Activated CD8-positive, alpha-beta memory T cell treated with anti-CD3 and anti-CD28 coated beads, Interleukin-2, amount 50 U/mL, for 24 hours (primary cell): ENCODE data around the gene ZNF76.

ENCODE experiments used
- DNase-seq: peaks from one replicate; pipeline ENCODE4 v3.0.0-alpha.2; 2020; ENCODE audit errors: extremely low read depth

Gene ZNF76

DNA sequence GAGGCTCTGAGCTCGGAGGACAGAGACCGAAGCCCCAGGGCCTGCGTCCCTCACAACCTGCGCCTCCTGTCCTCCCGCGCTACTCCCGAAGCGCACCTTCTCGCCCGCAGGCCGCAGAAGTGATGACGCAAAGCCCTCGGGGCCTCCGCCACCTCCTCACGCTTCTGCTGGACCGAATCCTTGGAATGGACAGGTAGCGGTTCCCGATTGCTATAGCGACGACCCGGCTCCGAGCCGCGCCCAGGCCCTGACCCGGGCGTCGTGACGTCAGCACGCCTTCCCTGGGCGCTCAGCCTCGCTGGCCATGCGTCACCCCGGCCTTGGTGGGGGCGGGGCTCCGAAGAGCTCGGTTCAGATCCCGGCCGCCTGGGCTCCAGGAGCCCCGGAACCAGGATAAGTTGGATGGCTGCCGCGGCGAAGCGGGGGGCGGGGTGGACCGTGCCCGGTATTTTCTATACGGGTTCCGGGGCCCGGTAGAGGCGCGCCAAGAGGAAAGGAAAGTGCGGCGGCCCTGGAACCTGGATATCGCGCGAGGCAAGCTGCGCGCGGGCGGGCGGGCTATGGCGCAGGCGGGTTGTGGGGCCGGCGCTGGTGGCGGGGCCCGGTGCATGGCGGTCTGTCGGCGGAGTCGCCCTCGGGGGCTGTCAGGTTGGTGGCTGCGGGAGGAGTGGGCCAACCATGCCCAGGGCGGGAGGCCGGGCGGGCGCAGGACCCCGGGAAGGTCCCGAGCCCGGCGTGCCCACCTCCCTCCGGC is at the start of gene ZNF76:
Gene ZNF76 (plus strand): TSS at position 542 of the 754 bp plus-strand sequence. CDS start 21,417 bp downstream, outside the sequence.
- DNase-seq, result peak; percentile 69

DNA sequence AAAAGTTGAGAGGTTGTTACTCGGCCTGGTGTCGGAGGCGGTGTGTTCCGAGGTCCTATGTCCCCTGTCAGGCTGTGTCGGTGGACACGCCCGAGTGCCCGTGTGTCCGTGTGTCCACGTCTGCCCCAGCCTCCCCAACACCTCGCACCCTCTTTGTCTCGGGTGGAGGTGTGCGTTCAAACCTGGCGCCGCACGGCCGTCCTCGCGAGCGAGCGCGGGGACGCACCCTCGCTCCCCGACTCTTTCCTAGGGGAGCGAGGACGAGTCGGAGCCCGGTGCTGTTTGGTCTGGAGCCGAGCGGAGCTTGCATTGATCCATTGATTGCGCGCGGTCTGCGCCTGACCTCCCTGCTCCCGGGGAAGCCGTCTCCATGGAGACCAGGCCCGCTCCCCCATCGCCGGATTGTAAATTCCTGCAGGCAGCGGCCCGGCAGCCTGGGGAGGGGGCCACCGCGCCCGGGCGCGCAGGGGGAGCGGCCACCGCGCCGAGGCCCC is 46.2 kb upstream of the ZNF76 start:
- DNase-seq, result no peak

DNA sequence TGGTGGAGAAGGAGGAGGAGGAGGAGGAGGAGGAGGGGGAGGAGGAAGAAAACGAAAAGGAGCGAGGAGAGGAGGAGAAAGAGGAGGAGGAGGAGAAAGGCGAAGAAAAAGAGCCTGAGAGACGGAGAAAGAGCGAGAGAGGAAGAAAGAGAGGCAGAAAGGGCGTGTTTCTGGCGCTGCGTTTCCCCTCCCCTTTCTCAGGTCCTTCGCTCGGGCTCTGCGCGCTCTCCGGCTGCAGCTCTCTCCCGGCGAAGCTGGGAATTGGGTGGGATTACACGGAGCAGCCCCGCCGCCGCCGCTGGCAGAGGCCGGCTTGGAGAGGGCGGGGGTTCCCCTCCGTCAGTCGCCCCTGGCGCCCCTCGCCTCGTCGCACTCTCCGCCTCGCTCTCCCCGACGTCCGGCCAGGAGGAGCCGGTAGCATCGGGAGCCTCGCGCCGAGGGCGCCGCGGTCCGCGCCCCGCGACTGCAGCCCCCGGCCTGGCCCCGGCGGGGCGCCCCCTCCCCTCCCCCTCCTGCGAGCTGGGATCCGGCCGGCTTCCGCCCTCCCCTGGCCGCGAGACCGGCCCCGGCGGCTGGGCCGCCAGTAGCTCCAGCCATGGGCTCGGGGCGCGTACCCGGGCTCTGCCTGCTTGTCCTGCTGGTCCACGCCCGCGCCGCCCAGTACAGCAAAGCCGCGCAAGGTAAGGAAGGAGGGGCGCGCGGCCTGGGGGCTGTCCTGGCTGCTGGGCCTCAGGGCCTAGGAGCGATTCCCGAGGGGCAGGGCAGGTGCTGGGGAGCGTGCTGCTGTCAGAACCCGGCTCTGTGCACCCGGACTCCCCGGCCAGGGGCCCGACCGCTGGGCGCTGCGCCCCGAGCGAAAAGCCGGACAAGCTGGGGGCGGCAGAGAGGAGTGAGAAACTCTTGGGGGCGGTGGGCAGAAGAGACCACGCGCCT is 45.4 kb upstream of the ZNF76 start, which contains the start of gene SCUBE3:
Gene SCUBE3 (plus strand): TSS at position 133 of the 933 bp plus-strand sequence. CDS start 463 bp downstream, at position 596.
- no peak for DNase-seq

DNA sequence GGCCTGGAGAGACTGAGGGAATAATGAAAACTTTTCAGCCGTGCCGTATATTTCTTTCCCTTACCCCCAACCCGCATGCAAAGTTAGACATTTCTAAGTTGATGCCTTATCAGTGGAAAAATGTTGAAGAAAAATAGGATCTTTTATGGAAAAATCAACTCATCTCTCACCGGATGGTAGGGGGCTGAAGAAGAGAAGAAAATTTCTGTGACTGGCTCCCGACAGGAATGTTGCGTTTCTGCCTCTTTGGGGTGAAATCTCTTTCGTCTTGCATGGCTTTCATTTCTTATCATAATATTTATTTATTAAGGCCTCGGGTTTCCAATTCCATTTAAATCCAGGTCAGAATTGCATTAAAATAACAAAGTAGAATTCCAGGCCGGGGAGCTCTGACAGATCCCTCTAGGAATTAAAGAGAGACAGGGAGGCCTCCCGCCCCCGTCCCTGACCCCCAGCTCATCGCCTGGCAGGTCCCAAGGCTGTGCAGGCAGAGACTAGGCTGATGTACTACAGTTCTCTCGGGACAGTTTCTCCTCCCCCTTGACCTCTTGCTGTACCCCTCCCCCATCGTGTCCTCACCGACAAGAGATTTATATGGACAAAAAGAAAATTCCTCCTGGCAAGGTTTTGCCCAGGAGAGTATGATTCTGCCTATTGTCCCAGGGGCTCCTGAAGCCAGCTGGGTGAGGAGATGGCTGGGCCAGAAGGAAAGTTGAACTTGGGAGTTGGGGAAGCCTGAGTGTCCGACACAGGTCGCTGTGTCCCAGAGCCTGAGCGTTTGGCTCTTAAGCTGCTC is 44.5 kb upstream of the ZNF76 start:
- no peak for DNase-seq

DNA sequence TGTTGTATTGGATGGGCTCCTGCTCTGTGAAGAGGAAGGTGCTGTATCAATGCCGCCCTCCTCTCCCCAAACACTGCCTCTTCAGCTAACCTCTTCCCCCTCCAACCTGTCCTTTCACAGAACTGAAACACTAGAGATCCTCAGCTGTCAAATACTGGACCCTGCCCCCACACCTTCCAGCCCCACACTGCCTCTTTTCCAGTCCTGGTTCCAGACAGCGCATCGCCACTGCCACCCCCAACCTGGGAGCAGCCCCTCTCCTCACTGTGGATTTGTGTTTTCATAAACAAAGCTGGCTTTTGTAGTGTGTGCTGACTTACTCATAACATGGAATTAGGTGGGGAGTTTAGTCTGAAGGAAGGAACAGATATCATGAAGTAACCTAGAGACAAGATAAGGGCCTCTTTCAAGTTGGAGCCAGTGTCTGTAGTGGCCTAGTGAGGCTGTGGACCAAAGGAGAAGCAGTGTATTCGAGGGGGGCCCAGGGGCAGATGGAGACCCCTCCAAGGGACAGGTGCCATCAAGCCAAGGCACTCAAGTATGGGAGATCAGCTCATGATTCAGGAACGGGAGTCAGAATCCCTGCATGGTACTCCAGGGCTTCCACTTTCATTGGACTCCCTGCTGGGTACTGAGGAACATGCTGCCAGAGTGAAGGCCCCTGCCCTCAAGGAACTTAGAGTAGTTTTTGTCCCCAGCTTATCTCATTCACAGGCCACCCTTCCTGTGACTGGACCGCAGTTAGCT is 43.7 kb upstream of the ZNF76 start:
- DNase-seq, result no peak

DNA sequence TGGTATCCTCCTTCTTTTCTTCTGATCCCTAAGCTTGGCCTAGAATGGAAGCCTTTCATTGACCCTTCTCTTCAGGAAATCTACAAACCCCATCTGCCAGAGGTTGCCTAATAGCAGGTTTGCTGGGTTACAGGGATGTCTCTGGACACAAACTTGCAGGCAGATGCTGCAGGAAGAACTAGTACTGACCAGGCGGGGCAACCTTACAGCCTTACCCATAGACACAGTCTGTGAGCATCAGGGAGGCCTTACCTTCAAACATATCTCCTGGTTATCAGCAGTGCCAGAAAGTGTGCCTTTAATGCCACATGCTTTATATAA is 43.2 kb upstream of the ZNF76 start:
- DNase-seq, result no peak

DNA sequence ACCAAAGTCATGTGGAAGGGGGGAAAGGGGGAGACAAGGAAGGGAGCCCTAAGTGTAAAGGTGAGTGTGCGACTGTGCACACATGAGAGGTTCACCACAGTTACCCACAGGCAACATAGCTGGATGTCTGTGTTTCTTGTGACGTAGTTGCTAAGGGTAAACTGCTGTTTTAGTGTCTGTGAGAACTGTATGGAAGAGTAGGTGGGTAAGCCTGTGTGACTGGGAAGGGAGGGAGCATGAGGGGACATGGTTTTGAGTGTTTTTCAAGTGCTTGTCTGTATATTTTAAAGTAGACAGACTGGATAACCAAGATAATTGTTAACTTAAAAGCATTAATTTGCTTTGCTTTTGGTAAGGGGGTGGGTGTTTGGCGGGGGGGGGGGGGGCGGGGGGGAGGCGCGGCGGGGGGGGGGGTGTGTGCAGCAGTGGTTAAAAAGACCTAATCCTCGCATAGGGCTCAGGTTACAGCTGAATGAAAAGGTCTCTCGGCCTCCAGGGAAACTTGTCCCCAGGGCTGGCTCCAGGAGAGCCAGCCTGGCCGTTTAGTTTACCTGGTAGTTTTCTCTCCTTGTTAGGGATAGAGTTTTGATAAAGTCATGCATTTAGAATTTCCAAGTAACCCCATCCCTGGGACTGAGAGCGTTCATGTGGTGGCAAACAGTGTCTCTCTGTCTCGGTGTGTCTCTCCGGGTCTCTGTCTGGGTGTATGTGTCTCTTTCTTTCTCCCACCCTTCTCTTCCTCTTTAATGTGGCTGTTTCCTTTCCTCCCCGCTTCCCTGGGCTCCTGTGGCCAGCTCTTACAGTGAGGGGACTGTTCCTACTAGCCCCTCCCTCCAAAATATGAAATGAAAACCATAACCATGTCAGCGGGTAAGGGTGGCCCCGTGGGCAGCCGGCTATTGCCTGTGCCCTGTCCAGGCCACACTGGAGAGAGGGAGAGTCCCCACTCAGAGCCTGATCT is 42.4 kb upstream of the ZNF76 start:
- DNase-seq, result no peak

DNA sequence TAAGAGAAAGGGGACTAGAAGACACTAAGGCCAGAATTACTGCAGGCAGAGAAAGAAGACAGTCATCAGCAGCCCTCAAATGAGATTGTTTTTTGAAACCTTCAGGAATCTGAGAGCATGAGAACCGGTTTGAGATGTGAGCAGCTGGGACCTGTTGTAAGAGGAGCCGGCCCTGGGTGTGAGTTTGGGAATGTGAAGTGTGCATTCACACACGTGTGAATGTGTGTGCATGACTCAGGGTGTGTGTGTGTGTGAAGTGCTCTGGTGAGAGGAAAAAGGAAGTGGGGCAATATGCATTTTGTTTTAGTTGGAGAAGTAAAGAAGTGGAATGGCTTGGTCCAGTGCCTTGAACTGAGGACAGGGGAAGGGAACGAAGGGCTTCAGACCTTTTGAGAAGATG is 41.5 kb upstream of the ZNF76 start:
- no peak for DNase-seq

DNA sequence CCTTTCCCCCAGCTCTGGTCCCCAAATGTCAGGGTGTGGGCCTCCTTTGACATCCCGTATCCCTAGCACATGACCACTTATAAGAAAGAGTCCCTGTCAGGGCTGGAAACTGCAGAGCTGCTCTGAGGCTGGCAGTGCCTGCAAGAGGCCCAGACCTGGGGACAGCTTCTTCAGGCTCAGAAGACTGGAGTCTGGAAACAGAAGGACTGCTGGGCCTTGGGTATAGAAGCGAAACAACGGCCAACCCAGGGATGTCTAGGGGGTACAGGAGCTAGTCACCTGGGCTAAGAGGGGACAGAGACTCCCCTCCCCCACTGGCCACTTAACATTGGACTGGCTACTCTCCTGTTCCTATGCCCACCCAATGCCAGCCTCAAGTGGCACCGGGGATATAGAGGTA is 41.1 kb upstream of the ZNF76 start:
- no peak for DNase-seq

DNA sequence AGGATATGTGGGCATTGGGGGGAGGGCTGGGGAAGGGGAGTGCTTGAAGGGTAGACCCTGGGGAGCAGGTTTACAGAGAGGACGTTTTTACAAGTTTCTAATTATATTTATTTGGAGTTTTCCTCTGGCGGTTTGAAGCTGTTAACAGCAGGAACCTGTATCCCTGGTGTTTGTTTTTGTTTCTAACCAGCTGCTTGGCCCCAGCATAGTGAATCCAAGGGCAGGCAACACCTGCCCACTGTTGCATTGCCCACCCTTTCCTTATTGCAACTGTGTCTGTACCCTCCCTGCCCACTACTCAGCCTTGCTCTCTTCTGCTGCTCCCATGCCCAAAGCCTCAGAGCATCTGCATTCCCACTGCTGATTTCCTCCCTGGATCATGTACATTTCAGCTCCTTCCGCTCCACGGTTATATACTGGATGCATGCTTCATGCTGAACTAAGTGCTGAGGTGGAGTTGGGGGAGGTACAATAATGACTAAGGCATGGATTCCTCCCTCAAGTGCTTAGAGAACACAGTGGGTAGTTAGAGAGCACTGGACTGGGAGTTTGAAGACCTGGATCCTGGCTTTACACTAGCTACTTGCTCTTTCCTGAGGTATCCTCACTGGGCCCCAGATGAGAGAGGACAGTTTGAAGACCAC is 39.7 kb upstream of the ZNF76 start:
- no peak for DNase-seq

DNA sequence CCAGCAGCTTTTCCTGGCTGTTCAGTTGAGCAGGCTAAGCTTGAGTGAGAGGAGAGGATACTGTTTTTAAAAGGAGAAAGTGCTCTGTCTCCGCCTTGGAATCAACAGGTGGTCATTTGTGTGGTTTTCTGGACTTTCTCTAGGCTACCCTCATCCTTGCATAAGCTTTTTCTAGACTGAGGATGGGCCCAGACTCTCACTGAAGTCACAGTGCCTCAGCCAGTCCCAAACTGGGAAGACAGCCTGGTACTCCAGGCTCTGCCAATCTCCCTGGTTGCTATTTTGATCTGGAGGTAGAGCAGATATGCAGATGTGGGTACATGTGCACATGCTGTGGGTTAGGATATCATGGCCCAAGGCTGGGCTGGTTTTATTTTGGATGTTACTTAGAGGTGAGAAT is 38.8 kb upstream of the ZNF76 start:
- DNase-seq, result no peak

DNA sequence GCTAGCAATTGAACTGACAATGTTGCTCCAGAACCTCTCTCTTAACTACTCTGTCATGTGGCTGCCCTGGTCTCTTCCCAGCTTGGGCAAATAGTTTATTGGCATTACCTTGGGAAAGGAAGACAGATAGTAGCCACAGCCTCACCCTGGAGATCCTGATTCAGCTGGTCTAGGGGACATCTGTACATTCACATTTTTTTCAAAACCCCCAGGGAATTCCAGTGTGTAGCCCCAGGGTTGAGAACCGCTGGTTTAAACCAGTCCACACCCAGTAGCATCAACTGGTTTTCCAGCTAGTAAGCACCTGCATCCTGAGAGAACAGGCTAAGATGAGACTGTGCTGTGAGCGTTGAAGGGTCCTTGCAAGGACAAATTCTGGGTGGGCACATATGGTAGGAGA is 36.1 kb upstream of the ZNF76 start:
- DNase-seq, result no peak

DNA sequence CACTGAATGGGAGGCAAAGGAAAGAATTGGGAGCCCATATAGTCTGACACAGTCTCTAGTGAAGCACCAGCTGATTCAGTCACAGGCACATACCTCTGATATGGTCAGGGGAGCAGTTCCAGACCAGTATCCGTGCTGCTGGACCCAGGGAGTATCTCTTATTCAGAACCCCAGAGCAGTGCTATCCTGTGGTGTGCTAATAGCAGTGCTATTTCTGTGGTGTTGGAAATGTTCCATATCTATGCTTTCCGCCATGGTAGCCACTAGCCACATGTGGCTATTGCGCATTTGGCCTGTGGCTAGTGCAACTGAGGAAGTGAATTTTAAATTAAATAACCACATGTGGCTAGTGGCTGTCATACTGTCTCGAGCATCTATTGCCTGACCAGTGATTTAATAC is 34.8 kb upstream of the ZNF76 start:
- DNase-seq, result no peak

DNA sequence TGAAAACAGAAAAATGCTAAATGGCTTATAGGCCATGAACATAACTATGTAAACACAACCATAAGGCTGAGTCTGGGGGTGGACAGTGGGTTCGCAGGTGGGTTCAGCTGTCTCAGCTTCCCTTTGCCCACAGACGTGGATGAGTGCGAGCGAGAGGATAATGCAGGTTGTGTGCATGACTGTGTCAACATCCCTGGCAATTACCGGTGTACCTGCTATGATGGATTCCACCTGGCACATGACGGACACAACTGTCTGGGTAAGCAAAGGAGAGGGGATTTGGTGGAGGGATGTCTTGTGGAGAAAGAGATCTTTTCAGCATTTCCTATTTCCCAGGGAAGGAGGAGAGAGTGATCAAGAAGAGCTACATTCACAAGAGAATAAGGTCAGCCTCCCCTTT is 31.1 kb upstream of the ZNF76 start:
- DNase-seq, result no peak

DNA sequence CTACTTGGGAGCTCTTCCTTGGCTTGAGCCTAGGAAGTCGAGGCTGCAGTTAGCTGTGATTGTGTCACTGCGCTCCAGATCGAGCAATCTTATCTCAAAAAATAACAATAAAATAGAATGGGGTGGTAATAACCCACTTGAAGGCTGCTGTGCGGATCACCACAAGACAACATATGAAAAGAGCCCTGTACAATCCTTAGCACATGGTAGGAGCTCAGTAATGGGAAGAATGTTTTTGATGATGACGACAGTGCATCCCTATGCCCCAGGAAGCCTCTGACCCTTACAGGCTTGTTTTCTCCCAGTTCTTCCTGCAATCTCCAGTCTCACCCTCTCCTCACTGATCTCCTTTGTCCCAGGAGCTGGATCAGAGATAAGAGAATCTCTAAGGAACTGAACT is 30.2 kb upstream of the ZNF76 start:
- no peak for DNase-seq

DNA sequence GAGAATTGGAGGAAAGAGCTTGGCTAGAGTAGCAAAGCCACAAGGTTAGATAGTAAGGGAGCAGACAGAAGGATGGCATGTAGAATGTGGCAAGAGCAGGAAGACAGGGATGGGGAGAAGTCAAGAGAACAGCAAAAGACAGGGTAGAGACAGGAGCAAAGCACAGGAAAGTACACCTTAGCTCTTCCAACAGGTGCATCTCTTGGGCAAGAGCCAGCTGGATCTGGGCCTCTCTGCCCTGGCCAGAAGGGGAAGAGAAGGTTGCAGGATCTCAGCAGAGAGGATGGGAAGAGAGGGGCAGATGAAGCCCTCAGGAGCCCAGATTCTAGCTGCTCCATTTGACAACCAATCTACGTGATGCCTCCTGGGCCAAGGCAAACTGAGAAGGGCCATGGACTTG is 29.0 kb upstream of the ZNF76 start:
- DNase-seq, result no peak

DNA sequence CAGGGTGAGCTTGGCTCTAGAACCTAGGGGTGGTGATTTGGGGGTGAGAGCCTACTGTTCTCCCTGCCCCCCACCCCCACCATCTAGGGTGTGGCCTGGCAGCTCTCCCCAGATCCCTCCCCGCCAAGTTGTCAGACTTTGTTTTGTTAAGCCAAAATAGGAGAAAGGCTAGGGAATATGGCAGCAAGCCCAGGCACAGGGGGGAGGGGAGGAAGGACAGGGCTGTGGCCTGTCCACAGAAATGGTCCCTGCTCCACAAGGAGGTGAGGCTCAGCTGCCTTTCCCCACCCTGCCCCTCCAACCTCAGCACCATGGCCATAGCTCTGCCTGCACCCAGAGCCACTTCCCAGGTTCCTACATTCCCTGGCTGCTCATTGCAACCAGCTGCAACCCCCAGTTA is 28.6 kb upstream of the ZNF76 start:
- no peak for DNase-seq

DNA sequence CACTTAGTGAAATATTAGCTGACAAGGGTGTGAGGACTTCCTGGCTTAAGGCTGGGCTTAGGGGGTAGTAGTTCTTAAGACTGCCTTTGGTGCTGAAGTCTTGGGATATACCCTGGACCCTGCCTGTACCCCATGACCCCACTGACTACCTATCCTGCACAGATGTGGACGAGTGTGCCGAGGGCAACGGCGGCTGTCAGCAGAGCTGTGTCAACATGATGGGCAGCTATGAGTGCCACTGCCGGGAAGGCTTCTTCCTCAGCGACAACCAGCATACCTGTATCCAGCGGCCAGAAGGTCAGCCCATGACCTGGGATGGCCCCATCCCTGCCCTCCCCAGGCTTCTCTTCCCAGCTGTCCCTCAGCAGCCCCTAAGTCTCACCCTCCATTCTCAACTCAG is 28.0 kb upstream of the ZNF76 start:
- DNase-seq, result no peak

DNA sequence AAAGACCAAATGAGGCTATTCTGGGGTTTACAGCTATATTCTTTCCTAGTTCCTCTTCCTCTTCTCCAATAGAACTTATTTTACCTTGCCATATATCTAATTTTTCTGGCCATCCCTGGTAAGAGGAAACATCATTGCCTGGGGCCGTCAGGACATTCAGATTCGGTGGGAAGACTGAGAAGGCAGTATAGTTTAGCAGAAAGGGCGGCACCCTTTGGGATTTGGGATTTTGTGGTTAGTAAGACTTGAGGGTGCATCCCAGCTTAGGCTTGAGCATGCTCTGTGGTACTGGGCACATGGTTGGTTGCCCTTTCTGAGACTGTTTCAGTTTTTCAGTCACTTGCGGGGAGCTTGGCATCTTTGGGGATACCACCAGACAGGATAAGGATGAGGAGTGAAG is 24.6 kb upstream of the ZNF76 start:
- no peak for DNase-seq

DNA sequence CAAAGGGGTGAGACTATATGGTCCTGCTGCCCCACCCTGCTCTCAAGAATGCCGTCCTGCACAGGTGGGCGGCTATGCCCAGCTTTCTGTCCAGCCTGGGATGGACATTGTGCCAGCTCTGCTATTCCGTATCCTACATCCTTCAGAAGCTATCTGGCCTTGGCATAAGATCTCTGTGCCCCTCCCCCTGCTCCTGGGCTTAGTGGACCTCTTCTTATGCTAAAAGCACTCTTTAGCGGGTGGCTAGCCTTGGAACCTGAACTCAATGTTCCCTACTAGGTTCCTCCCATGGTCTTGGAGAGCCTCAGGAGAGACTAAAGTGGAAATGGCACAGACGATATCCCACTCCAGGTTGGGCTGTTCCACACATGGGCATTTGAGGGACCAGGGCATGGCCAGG is 23.3 kb upstream of the ZNF76 start:
- DNase-seq, result no peak
